GM12878 (cell line): ENCODE measurements around the gene ALG8. TPM values are rescaled to one million over a fixed set of nuclear protein-coding genes. Genes with fewer than 3 reads are reported as not detected.

Source experiments
- ATAC-seq: fragments of 200-7000 bp; cut with Tn5 transposase; 3 replicates; pipeline ENCODE4 v1.9.1; 2020; ENCODE audit warnings: mild to moderate bottlenecking, moderate library complexity
- BruUV-seq: library from RNA; stranded (reverse); fragments of 400-500 nt; replicated peaks from 2 replicates; lab custom pipeline; 2021; lab: Mats Ljungman, UMichigan
- CTCF ChIA-PET: fragments of 300-600 bp; sonication (Branson Sonifier 250); formaldehyde crosslinking; extraction: SDS; loops from one replicate; lab custom pipeline; 2021; ENCODE audit warnings: inconsistent platforms; lab: Yijun Ruan, JAX
- POLR2A ChIA-PET: fragments of 350-600 bp; formaldehyde crosslinking; extraction: SDS; loops from one replicate; lab custom pipeline; 2021; ENCODE audit warnings: inconsistent platforms; lab: Charles Lee
- RAD21 ChIA-PET: fragments of 300-600 bp; sonication (Branson Sonifier 250); formaldehyde crosslinking; loops from one replicate; lab custom pipeline; 2023; ENCODE audit warnings: antibody characterized with exemption; ENCODE audit not compliant: unreplicated experiment; lab: Charles Lee
- SMC1A ChIA-PET: fragments of 300-600 bp; sonication (Branson Sonifier 250); formaldehyde crosslinking; loops from one replicate; lab custom pipeline; 2023; ENCODE audit not compliant: unreplicated experiment, uncharacterized antibody; lab: Charles Lee
- DNase-seq: peaks from one replicate; pipeline ENCODE4 v3.0.0-alpha.2; 2011; ENCODE audit warnings: low read depth, low spot score
- FAIRE-seq: peaks from 3 replicates; lab custom pipeline; 2011; peaks lifted over from hg19 to GRCh38; lab: Jason Lieb, UNC
- H2AFZ ChIP-seq: 2 replicates; pipeline ENCODE4 v1.6.0; 2011; ENCODE audit warnings: low read depth, low read length, control low read depth; ENCODE audit not compliant: control insufficient read depth
- H3K27ac ChIP-seq: 2 replicates; pipeline ENCODE4 v1.5.1; 2011; ENCODE audit warnings: control low read depth; ENCODE audit not compliant: control insufficient read depth, insufficient read depth
- H3K27me3 ChIP-seq, 2 experiments: replicated peaks in 1 of 2; 2 replicates each; pipeline versions ENCODE4 v1.6.0 to v1.6.1; 2011; ENCODE audit warnings: low read length in 1 of 2; ENCODE audit not compliant: control insufficient read depth in 2 of 2, insufficient read depth in 2 of 2
- H3K36me3 ChIP-seq, 2 experiments: 2 replicates each; pipeline ENCODE4 v1.5.1; 2011; ENCODE audit warnings: low read length in 1 of 2; ENCODE audit not compliant: control insufficient read depth in 2 of 2, insufficient read depth in 2 of 2
- H3K4me1 ChIP-seq: 2 replicates; pipeline ENCODE4 v1.6.1; 2011; ENCODE audit warnings: mild to moderate bottlenecking, low read length, moderate library complexity, mixed read lengths; ENCODE audit not compliant: control insufficient read depth, insufficient read depth
- H3K4me2 ChIP-seq: 2 replicates; pipeline ENCODE4 v1.6.0; 2011; ENCODE audit warnings: control low read depth; ENCODE audit not compliant: control insufficient read depth, insufficient read depth
- H3K4me3 ChIP-seq: fragments of 200-600 bp; sonication (generic); 2 replicates; pipeline ENCODE4 v1.5.1; 2016
- H3K79me2 ChIP-seq: 2 replicates; pipeline ENCODE4 v1.6.0; 2011; ENCODE audit warnings: low read length; ENCODE audit not compliant: control insufficient read depth, insufficient read depth
- H3K9ac ChIP-seq: 2 replicates; pipeline ENCODE4 v1.8.0; 2011; ENCODE audit warnings: low read length, control low read depth, mixed read lengths; ENCODE audit not compliant: control insufficient read depth, insufficient read depth
- H3K9me3 ChIP-seq: replicated peaks from 3 replicates; pipeline ENCODE4 v1.5.1; 2011; ENCODE audit warnings: mild to moderate bottlenecking, low read length; ENCODE audit not compliant: control insufficient read depth, insufficient read depth
- H4K20me1 ChIP-seq: 2 replicates; pipeline ENCODE4 v1.6.0; 2011; ENCODE audit not compliant: control insufficient read depth, insufficient read depth
- HCFC1 ChIP-seq: fragments of 150-350 bp; IDR thresholded peaks from 2 replicates; pipeline ENCODE4 v1.6.1; 2014; ENCODE audit warnings: low read length
- HDGF ChIP-seq: fragments of 450-650 bp; IDR thresholded peaks from 2 replicates; pipeline ENCODE4 v1.6.1; 2016; ENCODE audit warnings: antibody characterized with exemption
- NBN ChIP-seq: fragments of 450-650 bp; IDR thresholded peaks from 2 replicates; pipeline ENCODE4 v1.6.1; 2016
- SMAD5 ChIP-seq: IDR thresholded peaks from 2 replicates; pipeline ENCODE4 v1.6.1; 2016; ENCODE audit warnings: antibody characterized with exemption, low read depth
- ZSCAN29 ChIP-seq: fragments of 450-650 bp; IDR thresholded peaks from 2 replicates; pipeline ENCODE4 v1.6.1; 2017; ENCODE audit warnings: mild to moderate bottlenecking, moderate library complexity
- WGBS: methylation state at CpG from one replicate; pipeline ENCODE4 v1.1.6; 2016; ENCODE audit warnings: low lambda C conversion rate; ENCODE audit not compliant: insufficient replicate concordance, insufficient coverage; ENCODE audit errors: missing lambda C conversion rate; 5-methylcytosine and 5-hydroxymethylcytosine counted together
- in situ Hi-C: fragments of 300-500 bp; cut with MboI; formaldehyde crosslinking; loops from 9 replicates; pipeline ENCODE4 v1.14.3; 2018; ENCODE audit warnings: mixed read lengths
- intact Hi-C: fragments of 100-400 bp; cut with micrococcal nuclease; formaldehyde crosslinking; loops from one replicate; pipeline ENCODE4 v1.14.2; 2022; ENCODE audit not compliant: unreplicated experiment
- polyA plus RNA-seq, 11 experiments: library from polyadenylated mRNA; depleted of rRNA in 4 of 11; unstranded in 6 of 11; stranded (reverse) in 5 of 11; fragments of >200 nt; fragmentation: Nextera tagmentation in 4 of 11; fragmentation: Illumina TruSeq in 1 of 11; extraction: Ambion mirVana in 4 of 11; extraction: Trizol in 1 of 11; gene quantifications; 1 replicate in 1 of 11; 2 replicates in 10 of 11; pipeline versions ENCODE4 v1.2.1 to v1.2.3, GENCODE V29; 2011 to 2016; ENCODE audit warnings: inconsistent platforms in 2 of 11, missing spikeins in 2 of 11, low read depth in 1 of 11
- total RNA-seq, 4 experiments: library from RNA; depleted of rRNA in 3 of 4; stranded (reverse); fragments of >200 nt in 3 of 4; fragmentation: Illumina TruSeq in 1 of 4; extraction: Trizol in 1 of 4; gene quantifications; 2 replicates each; pipeline versions ENCODE4 v1.2.1 to v1.2.3, GENCODE V29; 2013 to 2021
- TF ChIP-seq, protein P1 (sequence below): fragments of 450-650 bp; IDR thresholded peaks from 2 replicates; pipeline ENCODE4 v1.6.1; 2018; ENCODE audit warnings: mild to moderate bottlenecking, low read depth, moderate library complexity; ENCODE audit not compliant: partially characterized antibody
- TF ChIP-seq, protein P2 (sequence below): IDR thresholded peaks from 2 replicates; pipeline ENCODE4 v1.6.1; 2012; ENCODE audit warnings: mild to moderate bottlenecking, low read depth, low read length
- TF ChIP-seq, protein P3 (sequence below): fragments of 450-650 bp; IDR thresholded peaks from 2 replicates; pipeline ENCODE4 v1.6.1; 2018; ENCODE audit warnings: borderline replicate concordance, mild to moderate bottlenecking; ENCODE audit not compliant: partially characterized antibody

The ALG8 gene
- total and polyA plus RNA-seq, 10 of the 15 experiments (the other 5 are each of a cell fraction or from before 2014, with no cell fraction given) = 45.7 to 105 (median 68.4) TPM

DNA sequence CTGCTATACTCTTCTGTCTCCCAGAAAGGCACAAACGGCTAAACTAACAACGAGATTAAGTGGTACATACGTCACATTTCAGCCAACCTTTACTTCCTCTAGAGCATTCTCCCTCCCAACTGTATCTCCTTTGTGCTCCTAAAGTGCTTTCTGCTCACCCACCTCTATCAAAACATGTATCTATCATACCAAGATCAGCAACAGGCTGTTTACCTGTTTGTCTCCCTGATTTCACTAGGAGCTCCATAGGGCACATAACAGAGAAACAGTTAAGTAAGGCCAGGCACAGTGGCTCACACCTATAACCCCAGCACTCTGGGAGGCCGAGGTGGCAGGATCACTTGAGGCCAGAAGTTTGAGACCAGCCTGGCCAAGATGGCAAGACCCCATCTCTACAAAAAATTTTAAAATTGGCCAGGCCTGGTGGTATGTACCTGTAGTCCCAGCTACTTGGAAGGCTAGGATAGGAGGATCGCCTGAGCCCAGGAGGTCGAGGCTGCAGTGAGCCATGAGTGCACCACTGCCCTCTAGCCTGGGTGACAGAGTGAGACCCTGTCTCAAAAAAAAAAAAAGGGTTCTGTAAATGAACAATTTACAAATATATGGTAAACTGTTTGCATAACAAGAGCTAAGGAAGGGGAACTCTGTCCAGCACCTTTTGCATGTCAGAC is 62.6 kb downstream of the ALG8 start (continued):
- TF ChIP-seq HCFC1 = no peak

DNA sequence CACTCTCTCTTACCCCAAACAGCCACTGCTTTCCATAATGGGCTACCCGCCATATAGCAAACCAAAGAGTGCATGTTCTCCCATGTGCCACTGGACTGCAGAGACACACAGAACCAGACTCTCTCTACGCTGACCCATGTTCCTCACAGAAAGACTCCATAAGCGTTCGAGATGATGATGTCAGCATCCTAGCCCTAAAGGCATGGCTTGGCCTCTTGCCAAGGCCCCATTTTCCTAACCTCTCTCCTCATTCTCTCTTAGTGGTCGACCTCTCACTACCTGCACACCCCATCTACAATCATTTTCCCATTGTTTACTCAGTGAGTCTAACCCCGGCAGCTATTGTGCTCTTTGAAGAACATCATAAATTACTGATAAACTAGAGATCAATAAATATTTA is 64.7 kb downstream of the ALG8 start:
- Histone ChIP-seq H3K36me3 (peaks cover 3 to 9% of the 10 kb centered on the region in 2 experiments), H4K20me1 (peaks cover 7% of the 10 kb centered on the region), H3K79me2 (peaks cover 50% of the 10 kb centered on the region), H2AFZ (no peak overlapping the region), H3K9ac (no peak overlapping the region), H3K4me2 (no peak overlapping the region; the same call in 1 of the 2 replicates), H3K9me3 (no peaks in the 10 kb centered on the region), H3K27me3 (no peaks in the 10 kb centered on the region), H3K4me1 (no peaks in the 10 kb centered on the region; the same call in 1 of the 2 replicates), H3K27ac (no peak overlapping the region), H3K4me3 (no peak overlapping the region)
- BruUV-seq = no TSS peak
- RAD21 ChIA-PET = no interaction called here
- SMC1A ChIA-PET = no interaction called here
- in situ Hi-C loops (no loop called here), intact Hi-C loops (loop anchor here (5.0 to 10.0 kb wide), 2 partner anchors 350 to 488 kb away; no protein-coding TSS in a partner anchor)
- over 99% methylated on average over 6 of the region's 6 CpGs for WGBS
- ATAC-seq (no peak), DNase-seq (no peak), FAIRE-seq (no peak)
- TF ChIP-seq, protein P1, sequence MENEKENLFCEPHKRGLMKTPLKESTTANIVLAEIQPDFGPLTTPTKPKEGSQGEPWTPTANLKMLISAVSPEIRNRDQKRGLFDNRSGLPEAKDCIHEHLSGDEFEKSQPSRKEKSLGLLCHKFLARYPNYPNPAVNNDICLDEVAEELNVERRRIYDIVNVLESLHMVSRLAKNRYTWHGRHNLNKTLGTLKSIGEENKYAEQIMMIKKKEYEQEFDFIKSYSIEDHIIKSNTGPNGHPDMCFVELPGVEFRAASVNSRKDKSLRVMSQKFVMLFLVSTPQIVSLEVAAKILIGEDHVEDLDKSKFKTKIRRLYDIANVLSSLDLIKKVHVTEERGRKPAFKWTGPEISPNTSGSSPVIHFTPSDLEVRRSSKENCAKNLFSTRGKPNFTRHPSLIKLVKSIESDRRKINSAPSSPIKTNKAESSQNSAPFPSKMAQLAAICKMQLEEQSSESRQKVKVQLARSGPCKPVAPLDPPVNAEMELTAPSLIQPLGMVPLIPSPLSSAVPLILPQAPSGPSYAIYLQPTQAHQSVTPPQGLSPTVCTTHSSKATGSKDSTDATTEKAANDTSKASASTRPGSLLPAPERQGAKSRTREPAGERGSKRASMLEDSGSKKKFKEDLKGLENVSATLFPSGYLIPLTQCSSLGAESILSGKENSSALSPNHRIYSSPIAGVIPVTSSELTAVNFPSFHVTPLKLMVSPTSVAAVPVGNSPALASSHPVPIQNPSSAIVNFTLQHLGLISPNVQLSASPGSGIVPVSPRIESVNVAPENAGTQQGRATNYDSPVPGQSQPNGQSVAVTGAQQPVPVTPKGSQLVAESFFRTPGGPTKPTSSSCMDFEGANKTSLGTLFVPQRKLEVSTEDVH = no peak
- TF ChIP-seq NBN = no peak
- TF ChIP-seq HDGF = no peak
- TF ChIP-seq ZSCAN29 = no peak
- TF ChIP-seq SMAD5 = no peak
- TF ChIP-seq, protein P2, sequence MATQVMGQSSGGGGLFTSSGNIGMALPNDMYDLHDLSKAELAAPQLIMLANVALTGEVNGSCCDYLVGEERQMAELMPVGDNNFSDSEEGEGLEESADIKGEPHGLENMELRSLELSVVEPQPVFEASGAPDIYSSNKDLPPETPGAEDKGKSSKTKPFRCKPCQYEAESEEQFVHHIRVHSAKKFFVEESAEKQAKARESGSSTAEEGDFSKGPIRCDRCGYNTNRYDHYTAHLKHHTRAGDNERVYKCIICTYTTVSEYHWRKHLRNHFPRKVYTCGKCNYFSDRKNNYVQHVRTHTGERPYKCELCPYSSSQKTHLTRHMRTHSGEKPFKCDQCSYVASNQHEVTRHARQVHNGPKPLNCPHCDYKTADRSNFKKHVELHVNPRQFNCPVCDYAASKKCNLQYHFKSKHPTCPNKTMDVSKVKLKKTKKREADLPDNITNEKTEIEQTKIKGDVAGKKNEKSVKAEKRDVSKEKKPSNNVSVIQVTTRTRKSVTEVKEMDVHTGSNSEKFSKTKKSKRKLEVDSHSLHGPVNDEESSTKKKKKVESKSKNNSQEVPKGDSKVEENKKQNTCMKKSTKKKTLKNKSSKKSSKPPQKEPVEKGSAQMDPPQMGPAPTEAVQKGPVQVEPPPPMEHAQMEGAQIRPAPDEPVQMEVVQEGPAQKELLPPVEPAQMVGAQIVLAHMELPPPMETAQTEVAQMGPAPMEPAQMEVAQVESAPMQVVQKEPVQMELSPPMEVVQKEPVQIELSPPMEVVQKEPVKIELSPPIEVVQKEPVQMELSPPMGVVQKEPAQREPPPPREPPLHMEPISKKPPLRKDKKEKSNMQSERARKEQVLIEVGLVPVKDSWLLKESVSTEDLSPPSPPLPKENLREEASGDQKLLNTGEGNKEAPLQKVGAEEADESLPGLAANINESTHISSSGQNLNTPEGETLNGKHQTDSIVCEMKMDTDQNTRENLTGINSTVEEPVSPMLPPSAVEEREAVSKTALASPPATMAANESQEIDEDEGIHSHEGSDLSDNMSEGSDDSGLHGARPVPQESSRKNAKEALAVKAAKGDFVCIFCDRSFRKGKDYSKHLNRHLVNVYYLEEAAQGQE = no peak
- TF ChIP-seq, protein P3, sequence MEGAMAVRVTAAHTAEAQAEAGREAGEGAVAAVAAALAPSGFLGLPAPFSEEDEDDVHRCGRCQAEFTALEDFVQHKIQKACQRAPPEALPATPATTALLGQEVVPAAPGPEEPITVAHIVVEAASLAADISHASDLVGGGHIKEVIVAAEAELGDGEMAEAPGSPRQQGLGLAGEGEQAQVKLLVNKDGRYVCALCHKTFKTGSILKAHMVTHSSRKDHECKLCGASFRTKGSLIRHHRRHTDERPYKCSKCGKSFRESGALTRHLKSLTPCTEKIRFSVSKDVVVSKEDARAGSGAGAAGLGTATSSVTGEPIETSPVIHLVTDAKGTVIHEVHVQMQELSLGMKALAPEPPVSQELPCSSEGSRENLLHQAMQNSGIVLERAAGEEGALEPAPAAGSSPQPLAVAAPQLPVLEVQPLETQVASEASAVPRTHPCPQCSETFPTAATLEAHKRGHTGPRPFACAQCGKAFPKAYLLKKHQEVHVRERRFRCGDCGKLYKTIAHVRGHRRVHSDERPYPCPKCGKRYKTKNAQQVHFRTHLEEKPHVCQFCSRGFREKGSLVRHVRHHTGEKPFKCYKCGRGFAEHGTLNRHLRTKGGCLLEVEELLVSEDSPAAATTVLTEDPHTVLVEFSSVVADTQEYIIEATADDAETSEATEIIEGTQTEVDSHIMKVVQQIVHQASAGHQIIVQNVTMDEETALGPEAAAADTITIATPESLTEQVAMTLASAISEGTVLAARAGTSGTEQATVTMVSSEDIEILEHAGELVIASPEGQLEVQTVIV = no peak
- POLR2A ChIA-PET = no interaction called here
- CTCF ChIA-PET = no interaction called here
